Sigmoid colon (tissue), 7 donors: Measurements from ENCODE around the gene SLC39A11. TPM values are rescaled to one million over a fixed set of nuclear protein-coding genes. Genes with fewer than 3 reads are reported as not detected.

Experiments used
- DNase-seq: peaks from one replicate; pipeline ENCODE4 v3.0.0-alpha.2; 2019
- H3K27ac ChIP-seq, 4 donors: fragments of 200-600 bp; sonication (generic); one replicate each; pipeline ENCODE4 v1.5.1; 2016 to 2019; ENCODE audit warnings: mild to moderate bottlenecking in 1 of 4
- H3K27me3 ChIP-seq, 3 donors: fragments of 200-600 bp; sonication (generic); one replicate each; pipeline ENCODE4 v1.5.1; 2019; ENCODE audit warnings: mild to moderate bottlenecking in 1 of 3
- H3K36me3 ChIP-seq, 4 donors: fragments of 200-600 bp; sonication (generic); one replicate each; pipeline ENCODE4 v1.5.1; 2016 to 2019
- H3K4me1 ChIP-seq, 4 donors: fragments of 200-600 bp; sonication (generic); one replicate each; pipeline ENCODE4 v1.5.1; 2017 to 2019
- H3K4me3 ChIP-seq, 4 donors: fragments of 200-600 bp; sonication (generic); one replicate each; pipeline ENCODE4 v1.5.1; 2017 to 2019; ENCODE audit warnings: mild to moderate bottlenecking in 2 of 4, moderate library complexity in 1 of 4
- H3K9me3 ChIP-seq, 4 donors: fragments of 200-600 bp in 3 of 4; sonication (generic) in 3 of 4; one replicate each; pipeline versions ENCODE4 v1.5.1 to v1.6.1; 2013 to 2019
- EP300 ChIP-seq, 4 donors: sonication (generic); formaldehyde crosslinking; IDR thresholded peaks; one replicate each; pipeline ENCODE4 v1.6.1; 2017; ENCODE audit warnings: antibody characterized with exemption in 4 of 4
- POLR2A ChIP-seq, 2 donors: fragments of 450-650 bp; IDR thresholded peaks; one replicate each; pipeline ENCODE4 v1.6.1; 2016; ENCODE audit warnings: antibody characterized with exemption in 2 of 2, mild to moderate bottlenecking in 2 of 2, moderate library complexity in 2 of 2
- POLR2AphosphoS5 ChIP-seq, 4 donors: sonication (generic); formaldehyde crosslinking; IDR thresholded peaks; one replicate each; pipeline ENCODE4 v1.6.1; 2017; ENCODE audit warnings: antibody characterized with exemption in 4 of 4
- WGBS, 2 donors: extraction: QIAGEN DNeasy Blood & Tissue Kit; methylation state at CpG; one replicate each; pipeline ENCODE4 v1.1.7; 2013; 5-methylcytosine and 5-hydroxymethylcytosine counted together
- intact Hi-C: fragments of 100-400 bp; cut with DNase I; formaldehyde crosslinking; loops from one replicate; pipeline ENCODE4 v1.15.1; 2023
- polyA plus RNA-seq, 3 donors: library from polyadenylated mRNA; stranded (reverse); fragments of 200-250 nt; gene quantifications; one replicate each; pipeline ENCODE4 v1.2.3, GENCODE V29; 2013
- total RNA-seq, 4 donors: library from RNA; depleted of rRNA; stranded (reverse); fragments of >200 nt; gene quantifications; one replicate each; pipeline ENCODE4 v1.1.0, GENCODE V29; 2016
- TF ChIP-seq, protein P1 (sequence below), 4 experiments: fragments of 450-650 bp in 3 of 4; fragments of 200-600 bp in 1 of 4; IDR thresholded peaks; one replicate each; pipeline ENCODE4 v1.5.1; 2016 to 2019; ENCODE audit warnings: antibody characterized with exemption in 4 of 4, mild to moderate bottlenecking in 3 of 4, moderate library complexity in 2 of 4
- donor health status: healthy with polysubstance abuse.
- donor health status: Bipolar disorder and iron deficiency.
- donor health status: healthy.

SLC39A11 gene
- total and polyA plus RNA-seq, 7 donors = 7.6 to 16.4 (median 8.4) TPM

DNA sequence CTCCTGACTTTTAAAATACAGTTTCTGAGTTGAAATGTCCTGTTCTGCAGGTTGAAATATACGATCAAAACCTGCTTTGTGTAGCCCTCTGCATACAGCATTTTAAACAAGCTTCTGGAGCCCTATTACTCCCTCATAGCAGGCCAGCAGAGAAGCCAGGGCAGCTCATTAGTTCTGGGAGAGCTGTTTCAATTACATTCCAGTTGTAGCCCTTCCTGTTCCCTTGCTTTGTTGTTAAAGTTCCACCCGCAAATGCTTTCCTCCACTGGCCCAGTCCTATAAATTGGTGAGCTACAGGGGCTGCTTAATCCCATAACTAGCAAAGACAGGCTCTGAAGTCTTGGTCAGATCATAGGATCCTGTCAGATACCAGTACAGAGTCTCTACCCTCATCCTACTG lies 162.5 kb downstream of the SLC39A11 start:
- WGBS, 2 donors = 95% methylated on average over 2 of the region's 2 CpGs
- intact Hi-C loops = no loop called here
- H3K9me3 ChIP-seq = no peaks in the 10 kb centered on the region

DNA sequence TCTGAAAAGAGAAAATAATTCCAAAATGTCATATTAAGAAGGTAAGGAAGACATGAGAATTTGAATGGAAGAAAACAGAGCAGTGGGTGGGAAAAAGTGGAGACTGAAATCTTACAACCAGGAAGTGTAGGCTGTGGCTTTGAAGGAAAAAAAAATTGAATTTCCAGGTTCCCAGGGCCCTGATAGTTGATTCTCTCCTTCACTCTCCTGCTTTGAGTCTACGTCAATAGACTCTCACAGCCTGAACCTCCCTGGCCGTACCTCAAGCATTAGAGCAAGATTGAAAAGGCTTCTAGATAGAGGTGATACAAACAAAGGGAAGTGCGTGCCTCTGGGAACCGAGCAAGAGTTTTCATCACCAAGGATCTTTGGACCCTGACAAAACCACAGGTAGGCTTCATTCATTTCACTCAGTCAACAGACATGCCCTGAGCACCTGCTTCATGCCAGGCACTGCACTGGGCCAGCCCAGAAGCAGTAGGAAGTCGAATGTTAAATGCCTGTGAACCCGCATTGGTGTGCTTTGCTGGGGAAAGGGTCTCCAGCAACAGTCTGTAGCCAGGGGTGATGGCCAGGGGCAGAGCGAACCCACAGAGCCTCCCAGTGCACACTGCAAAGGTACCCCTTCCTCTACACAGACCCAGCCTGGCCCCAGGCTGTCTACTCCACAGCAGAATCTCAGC lies 163.9 kb downstream of the SLC39A11 start:
- 64 to 87% methylated on average over 7 of the region's 7 CpGs for WGBS, 2 donors
- intact Hi-C loops = no loop called here

More for the DNA sequence above, 162.5 kb downstream of the SLC39A11 start:
- no peaks in the 10 kb centered on the region for H3K36me3 ChIP-seq
- no peak for DNase-seq
- H3K27ac ChIP-seq = no peak overlapping the region
- no peaks in the 10 kb centered on the region for H3K4me1 ChIP-seq
- no peak overlapping the region for H3K4me3 ChIP-seq
- TF ChIP-seq, protein P1, sequence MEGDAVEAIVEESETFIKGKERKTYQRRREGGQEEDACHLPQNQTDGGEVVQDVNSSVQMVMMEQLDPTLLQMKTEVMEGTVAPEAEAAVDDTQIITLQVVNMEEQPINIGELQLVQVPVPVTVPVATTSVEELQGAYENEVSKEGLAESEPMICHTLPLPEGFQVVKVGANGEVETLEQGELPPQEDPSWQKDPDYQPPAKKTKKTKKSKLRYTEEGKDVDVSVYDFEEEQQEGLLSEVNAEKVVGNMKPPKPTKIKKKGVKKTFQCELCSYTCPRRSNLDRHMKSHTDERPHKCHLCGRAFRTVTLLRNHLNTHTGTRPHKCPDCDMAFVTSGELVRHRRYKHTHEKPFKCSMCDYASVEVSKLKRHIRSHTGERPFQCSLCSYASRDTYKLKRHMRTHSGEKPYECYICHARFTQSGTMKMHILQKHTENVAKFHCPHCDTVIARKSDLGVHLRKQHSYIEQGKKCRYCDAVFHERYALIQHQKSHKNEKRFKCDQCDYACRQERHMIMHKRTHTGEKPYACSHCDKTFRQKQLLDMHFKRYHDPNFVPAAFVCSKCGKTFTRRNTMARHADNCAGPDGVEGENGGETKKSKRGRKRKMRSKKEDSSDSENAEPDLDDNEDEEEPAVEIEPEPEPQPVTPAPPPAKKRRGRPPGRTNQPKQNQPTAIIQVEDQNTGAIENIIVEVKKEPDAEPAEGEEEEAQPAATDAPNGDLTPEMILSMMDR (IDR thresholded peaks at IDR 0.05) = no peak
- TF ChIP-seq EP300 (IDR thresholded peaks at IDR 0.05) (no peak), POLR2A (IDR thresholded peaks at IDR 0.05) (no peak), POLR2AphosphoS5 (IDR thresholded peaks at IDR 0.05) (no peak)
- no peaks in the 10 kb centered on the region for H3K27me3 ChIP-seq

DNA sequence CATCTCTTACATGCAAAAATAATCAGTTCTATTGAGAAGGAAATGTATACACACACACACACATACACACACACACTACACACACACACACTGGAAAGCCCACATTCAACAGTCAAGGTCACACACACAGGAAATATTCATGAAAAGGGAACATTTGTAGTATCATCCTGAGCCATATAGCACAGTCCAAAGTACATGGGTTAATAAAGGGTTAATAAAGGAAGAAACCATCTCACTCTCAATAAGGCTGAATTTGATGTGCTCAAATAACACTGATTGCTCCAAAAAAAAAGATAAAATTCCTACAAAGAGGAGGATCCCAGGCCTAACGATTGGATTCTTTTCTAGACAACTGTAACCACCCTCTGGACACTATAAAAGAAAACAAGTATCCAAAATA lies 164.7 kb downstream of the SLC39A11 start:
- TF ChIP-seq POLR2A (IDR thresholded peaks at IDR 0.05) (no peak), POLR2AphosphoS5 (IDR thresholded peaks at IDR 0.05) (no peak), EP300 (IDR thresholded peaks at IDR 0.05) (no peak)
- TF ChIP-seq, protein P1 (IDR thresholded peaks at IDR 0.05) = no peak
- no peak overlapping the region for H3K4me3 ChIP-seq
- intact Hi-C loops = no loop called here
- H3K27me3 ChIP-seq = no peaks in the 10 kb centered on the region
- H3K36me3 ChIP-seq = no peaks in the 10 kb centered on the region
- no peaks in the 10 kb centered on the region for H3K9me3 ChIP-seq
- 79 to 80% methylated on average over 1 of the region's 1 CpG for WGBS, 2 donors
- DNase-seq = no peak
- no peak overlapping the region for H3K27ac ChIP-seq
- no peaks in the 10 kb centered on the region for H3K4me1 ChIP-seq

More for the DNA sequence above, 163.9 kb downstream of the SLC39A11 start:
- Histone ChIP-seq H3K4me1 (no peaks in the 10 kb centered on the region), H3K4me3 (no peak overlapping the region), H3K36me3 (no peaks in the 10 kb centered on the region), H3K9me3 (no peaks in the 10 kb centered on the region), H3K27me3 (no peaks in the 10 kb centered on the region), H3K27ac (no peak overlapping the region)
- no peak for DNase-seq
- no peak for TF ChIP-seq POLR2A (IDR thresholded peaks at IDR 0.05)
- no peak for TF ChIP-seq POLR2AphosphoS5 (IDR thresholded peaks at IDR 0.05)
- no peak for TF ChIP-seq EP300 (IDR thresholded peaks at IDR 0.05)
- TF ChIP-seq, protein P1 (IDR thresholded peaks at IDR 0.05) = no peak

DNA sequence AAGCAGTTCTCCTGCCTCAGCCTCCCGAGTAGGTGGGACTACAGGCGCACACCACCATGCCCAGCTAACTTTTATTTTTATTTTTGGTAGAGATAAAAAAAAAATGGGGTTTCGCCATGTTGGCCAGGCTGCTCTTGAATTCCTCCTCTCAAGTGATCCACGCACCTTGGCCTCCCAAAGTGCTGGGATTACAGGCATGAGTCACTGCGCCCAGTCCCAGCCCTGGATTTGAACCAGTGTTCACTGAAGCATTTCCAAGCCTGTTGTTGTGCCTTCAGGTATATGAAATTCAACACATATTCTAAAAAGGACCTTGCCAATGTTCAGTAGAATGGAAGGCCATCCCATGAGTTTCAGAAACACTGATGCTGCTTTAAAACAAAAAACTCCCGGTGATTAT lies 165.3 kb downstream of the SLC39A11 start:
- Histone ChIP-seq H3K27me3 (no peaks in the 10 kb centered on the region), H3K9me3 (no peaks in the 10 kb centered on the region), H3K4me1 (no peaks in the 10 kb centered on the region), H3K27ac (no peak overlapping the region), H3K36me3 (no peaks in the 10 kb centered on the region), H3K4me3 (no peak overlapping the region)
- DNase-seq = no peak
- intact Hi-C loops = no loop called here
- 82 to 89% methylated on average over 6 of the region's 6 CpGs for WGBS, 2 donors
- TF ChIP-seq POLR2A (IDR thresholded peaks at IDR 0.05) = no peak
- TF ChIP-seq, protein P1 (IDR thresholded peaks at IDR 0.05) = no peak
- no peak for TF ChIP-seq POLR2AphosphoS5 (IDR thresholded peaks at IDR 0.05)
- no peak for TF ChIP-seq EP300 (IDR thresholded peaks at IDR 0.05)

DNA sequence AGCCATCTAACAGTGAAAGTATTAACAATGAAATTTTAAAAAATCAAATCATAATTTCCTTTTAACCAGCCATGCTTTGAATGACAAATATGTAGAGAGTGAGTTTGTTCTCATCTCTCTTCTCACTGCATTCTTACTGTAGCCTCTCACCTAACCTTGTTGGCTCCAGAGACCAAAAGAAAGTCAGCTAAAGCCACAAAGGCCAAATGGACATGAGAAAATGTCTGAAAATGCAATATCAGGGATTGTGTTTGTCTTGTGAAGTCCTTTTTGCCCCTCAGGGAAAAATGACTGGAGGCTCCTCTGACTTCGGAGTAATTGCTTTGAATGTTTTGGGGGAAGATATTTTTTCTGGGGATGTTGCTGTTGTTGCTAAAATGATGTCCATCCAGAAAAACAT lies 166.3 kb downstream of the SLC39A11 start:
- no peak overlapping the region for H3K4me3 ChIP-seq
- H3K27me3 ChIP-seq = no peaks in the 10 kb centered on the region
- no peaks in the 10 kb centered on the region for H3K36me3 ChIP-seq
- H3K27ac ChIP-seq = no peak overlapping the region
- H3K4me1 ChIP-seq = no peaks in the 10 kb centered on the region
- no peaks in the 10 kb centered on the region for H3K9me3 ChIP-seq
- DNase-seq = no peak
- 94 to 99% methylated on average over 1 of the region's 1 CpG for WGBS, 2 donors
- intact Hi-C loops = no loop called here
- no peak for TF ChIP-seq POLR2A (IDR thresholded peaks at IDR 0.05)
- no peak for TF ChIP-seq EP300 (IDR thresholded peaks at IDR 0.05)
- TF ChIP-seq POLR2AphosphoS5 (IDR thresholded peaks at IDR 0.05) = no peak
- TF ChIP-seq, protein P1 (IDR thresholded peaks at IDR 0.05) = no peak
